ENCODE measurements around the gene SELENON.

DNA sequence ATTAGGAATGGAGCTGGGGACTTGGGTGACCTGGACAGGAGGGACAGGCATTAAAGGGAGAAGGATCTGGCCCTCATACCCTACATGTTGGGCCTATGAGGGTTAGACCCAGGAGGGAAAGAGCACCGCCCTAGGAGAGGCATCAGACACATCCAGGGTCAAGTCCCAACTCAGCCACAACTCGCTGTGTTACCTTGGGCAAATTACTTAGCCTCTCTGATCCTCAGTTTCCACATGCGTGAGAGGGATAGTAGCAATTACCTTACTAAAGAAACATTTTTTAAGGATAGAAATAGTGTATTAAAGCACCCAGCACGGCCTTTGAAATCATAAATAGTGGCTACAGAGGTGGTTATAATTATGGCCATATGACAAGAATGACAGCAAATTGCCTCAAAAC lies 20.1 kb upstream of the SELENON start:
- TF ChIP-seq, protein P1, sequence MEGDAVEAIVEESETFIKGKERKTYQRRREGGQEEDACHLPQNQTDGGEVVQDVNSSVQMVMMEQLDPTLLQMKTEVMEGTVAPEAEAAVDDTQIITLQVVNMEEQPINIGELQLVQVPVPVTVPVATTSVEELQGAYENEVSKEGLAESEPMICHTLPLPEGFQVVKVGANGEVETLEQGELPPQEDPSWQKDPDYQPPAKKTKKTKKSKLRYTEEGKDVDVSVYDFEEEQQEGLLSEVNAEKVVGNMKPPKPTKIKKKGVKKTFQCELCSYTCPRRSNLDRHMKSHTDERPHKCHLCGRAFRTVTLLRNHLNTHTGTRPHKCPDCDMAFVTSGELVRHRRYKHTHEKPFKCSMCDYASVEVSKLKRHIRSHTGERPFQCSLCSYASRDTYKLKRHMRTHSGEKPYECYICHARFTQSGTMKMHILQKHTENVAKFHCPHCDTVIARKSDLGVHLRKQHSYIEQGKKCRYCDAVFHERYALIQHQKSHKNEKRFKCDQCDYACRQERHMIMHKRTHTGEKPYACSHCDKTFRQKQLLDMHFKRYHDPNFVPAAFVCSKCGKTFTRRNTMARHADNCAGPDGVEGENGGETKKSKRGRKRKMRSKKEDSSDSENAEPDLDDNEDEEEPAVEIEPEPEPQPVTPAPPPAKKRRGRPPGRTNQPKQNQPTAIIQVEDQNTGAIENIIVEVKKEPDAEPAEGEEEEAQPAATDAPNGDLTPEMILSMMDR (IDR thresholded peaks at IDR 0.05; ENCODE audit: low read depth, low read length, missing input control), result no peak
- no peak for TF ChIP-seq TAF1 (conservative IDR thresholded peaks at IDR 0.05)
- TF ChIP-seq GABPA (IDR thresholded peaks at IDR 0.05 in 1 of 2, conservative IDR thresholded peaks at IDR 0.05 in 1 of 2), result no peak
- TF ChIP-seq FOXA1 (IDR thresholded peaks at IDR 0.05), result no peak
- no peak for TF ChIP-seq SP1 (IDR thresholded peaks at IDR 0.05)
- TF ChIP-seq, protein P2, sequence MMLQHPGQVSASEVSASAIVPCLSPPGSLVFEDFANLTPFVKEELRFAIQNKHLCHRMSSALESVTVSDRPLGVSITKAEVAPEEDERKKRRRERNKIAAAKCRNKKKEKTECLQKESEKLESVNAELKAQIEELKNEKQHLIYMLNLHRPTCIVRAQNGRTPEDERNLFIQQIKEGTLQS (IDR thresholded peaks at IDR 0.05), result no peak
- no peak for TF ChIP-seq EGR1 (IDR thresholded peaks at IDR 0.05; ENCODE audit: low read depth in 2 of 2)
- no peak for TF ChIP-seq RAD21 (IDR thresholded peaks at IDR 0.05)
- no peak for TF ChIP-seq YY1 (IDR thresholded peaks at IDR 0.05)
- TF ChIP-seq, protein P3, sequence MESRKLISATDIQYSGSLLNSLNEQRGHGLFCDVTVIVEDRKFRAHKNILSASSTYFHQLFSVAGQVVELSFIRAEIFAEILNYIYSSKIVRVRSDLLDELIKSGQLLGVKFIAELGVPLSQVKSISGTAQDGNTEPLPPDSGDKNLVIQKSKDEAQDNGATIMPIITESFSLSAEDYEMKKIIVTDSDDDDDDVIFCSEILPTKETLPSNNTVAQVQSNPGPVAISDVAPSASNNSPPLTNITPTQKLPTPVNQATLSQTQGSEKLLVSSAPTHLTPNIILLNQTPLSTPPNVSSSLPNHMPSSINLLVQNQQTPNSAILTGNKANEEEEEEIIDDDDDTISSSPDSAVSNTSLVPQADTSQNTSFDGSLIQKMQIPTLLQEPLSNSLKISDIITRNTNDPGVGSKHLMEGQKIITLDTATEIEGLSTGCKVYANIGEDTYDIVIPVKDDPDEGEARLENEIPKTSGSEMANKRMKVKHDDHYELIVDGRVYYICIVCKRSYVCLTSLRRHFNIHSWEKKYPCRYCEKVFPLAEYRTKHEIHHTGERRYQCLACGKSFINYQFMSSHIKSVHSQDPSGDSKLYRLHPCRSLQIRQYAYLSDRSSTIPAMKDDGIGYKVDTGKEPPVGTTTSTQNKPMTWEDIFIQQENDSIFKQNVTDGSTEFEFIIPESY (IDR thresholded peaks at IDR 0.05), result no peak
- TF ChIP-seq, protein P4, sequence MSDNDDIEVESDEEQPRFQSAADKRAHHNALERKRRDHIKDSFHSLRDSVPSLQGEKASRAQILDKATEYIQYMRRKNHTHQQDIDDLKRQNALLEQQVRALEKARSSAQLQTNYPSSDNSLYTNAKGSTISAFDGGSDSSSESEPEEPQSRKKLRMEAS (IDR thresholded peaks at IDR 0.05), result no peak
- no peak for TF ChIP-seq RXRA (IDR thresholded peaks at IDR 0.05)

Measured in liver (tissue), 3 donors.